WTC11 (cell line): Measurements from ENCODE around the gene SDHAF3.

Source experiments
- AFF4 ChIP-seq: sonication (generic); formaldehyde crosslinking; IDR thresholded peaks from 2 replicates; pipeline ENCODE4 v1.8.1; 2023; ENCODE audit warnings: mild to moderate bottlenecking, missing genetic modification reagents, borderline replicate concordance
- AR ChIP-seq: fragments of 250-450 bp; sonication (Bioruptor Pico); IDR thresholded peaks from 2 replicates; pipeline ENCODE4 v1.9.0; 2021; ENCODE audit warnings: mild to moderate bottlenecking
- CTCF ChIP-seq: fragments of 200-600 bp; IDR thresholded peaks from 2 replicates; pipeline ENCODE4 v1.8.0; 2022; ENCODE audit warnings: antibody characterized with exemption
- E2F1 ChIP-seq: sonication (generic); formaldehyde crosslinking; IDR thresholded peaks from 2 replicates; pipeline ENCODE4 v1.8.0; 2022; ENCODE audit warnings: mild to moderate bottlenecking, missing genetic modification reagents
- E2F4 ChIP-seq: sonication (generic); formaldehyde crosslinking; IDR thresholded peaks from 2 replicates; pipeline ENCODE4 v1.8.1; 2022; ENCODE audit warnings: low read depth, mild to moderate bottlenecking, moderate library complexity, missing genetic modification reagents, borderline replicate concordance
- FOXP1 ChIP-seq: sonication (generic); formaldehyde crosslinking; IDR thresholded peaks from 2 replicates; pipeline ENCODE4 v1.8.0; 2022; ENCODE audit warnings: missing genetic modification reagents, mild to moderate bottlenecking, moderate library complexity, borderline replicate concordance
- HMGXB4 ChIP-seq: sonication (generic); formaldehyde crosslinking; IDR thresholded peaks from 2 replicates; pipeline ENCODE4 v1.8.1; 2023; ENCODE audit warnings: mild to moderate bottlenecking, moderate library complexity, missing genetic modification reagents
- NFYB ChIP-seq: sonication (generic); formaldehyde crosslinking; conservative IDR thresholded peaks from 2 replicates; pipeline ENCODE4 v1.8.0; 2022; ENCODE audit warnings: low read depth, missing genetic modification reagents
- RORB ChIP-seq: fragments of 250-450 bp; sonication (Bioruptor Pico); IDR thresholded peaks from 2 replicates; pipeline ENCODE4 v1.9.0; 2021; ENCODE audit warnings: mild to moderate bottlenecking
- SMAD4 ChIP-seq: sonication (generic); formaldehyde crosslinking; IDR thresholded peaks from 2 replicates; pipeline ENCODE4 v1.8.0; 2022; ENCODE audit warnings: mild to moderate bottlenecking, missing genetic modification reagents
- SOX15 ChIP-seq: fragments of 250-450 bp; sonication (Bioruptor Pico); IDR thresholded peaks from 2 replicates; pipeline ENCODE4 v1.9.0; 2021; ENCODE audit warnings: mild to moderate bottlenecking
- ZNF263 ChIP-seq: sonication (generic); formaldehyde crosslinking; IDR thresholded peaks from 2 replicates; pipeline ENCODE4 v1.8.1; 2022; ENCODE audit warnings: low read depth, mild to moderate bottlenecking, moderate library complexity, missing genetic modification reagents

- no peak for TF ChIP-seq SOX15 (CRISPR knock-in tag)
- no peak for TF ChIP-seq HMGXB4 (CRISPR knock-in tag)
- no peak for TF ChIP-seq E2F1 (CRISPR knock-in tag)
- no peak for TF ChIP-seq SMAD4 (CRISPR knock-in tag)
- no peak for TF ChIP-seq AR (CRISPR knock-in tag)
- TF ChIP-seq AFF4 = no peak
- TF ChIP-seq RORB (CRISPR knock-in tag) = no peak
- TF ChIP-seq ZNF263 = no peak
- no peak for TF ChIP-seq FOXP1
- TF ChIP-seq CTCF = no peak
- TF ChIP-seq E2F4 = no peak
- TF ChIP-seq NFYB = no peak
Observed at GRCh38 chr7:97096037-97096436, 21.5 kb upstream of the SDHAF3 start.
